MM.1S (cell line): ENCODE data around the gene ZNF699.

Experiments
- CTCF ChIP-seq: fragments of 300-600 bp; sonication (generic); IDR thresholded peaks from 2 replicates; pipeline ENCODE4 v1.5.1; 2016; ENCODE audit warnings: antibody characterized with exemption, low read length, mixed read lengths
- EZH2 ChIP-seq: fragments of 300-600 bp; sonication (generic); optimal IDR thresholded peaks from 2 replicates; pipeline ENCODE3; 2017; ENCODE audit warnings: low read depth, mild to moderate bottlenecking, antibody characterized with exemption, low read length, mixed read lengths

DNA sequence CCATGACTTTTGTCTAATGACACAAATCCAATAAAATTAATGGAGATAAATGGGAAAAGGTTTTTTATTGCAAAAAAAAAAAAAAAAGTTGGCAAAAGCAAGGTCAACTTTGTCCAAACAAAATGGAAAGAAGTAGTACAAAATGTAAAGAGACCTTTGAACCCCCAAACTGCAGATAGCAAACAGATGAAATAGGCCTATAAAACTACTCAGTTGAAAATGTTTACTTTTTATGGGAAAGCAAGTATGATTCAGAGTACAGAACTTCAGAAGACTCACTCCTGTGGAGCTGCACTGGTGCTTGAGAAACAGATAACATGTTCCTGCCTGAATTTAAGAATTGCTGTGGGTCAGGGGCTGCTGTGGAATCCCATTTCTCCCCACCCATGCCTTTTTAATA, 43.4 kb upstream of the ZNF699 start:
- no peak for TF ChIP-seq EZH2
- no peak for TF ChIP-seq CTCF
